Measurements from ENCODE around the gene SORCS3. TPM values are rescaled to one million over a fixed set of nuclear protein-coding genes. Genes with fewer than 3 reads are reported as not detected.

The SORCS3 gene
- total and polyA plus RNA-seq, 2 of the 4 experiments (the other 2 are of a cell fraction): not detected

GRCh38 chr10:104784452-104784851 lies 143.4 kb downstream of the SORCS3 start:
- Histone ChIP-seq H2BK20ac (ENCODE audit: low read depth, low read length) (no peak overlapping the region), H2BK120ac (ENCODE audit: low read depth, low read length) (no peak overlapping the region), H3K4me1 (ENCODE audit: control insufficient read depth, insufficient read depth, low read length) (no peaks in the 10 kb centered on the region), H3K27ac (ENCODE audit: insufficient read depth, low read length) (no peak overlapping the region), H4K8ac (ENCODE audit: low read depth in 2 of 2, low read length in 2 of 2) (no peak overlapping the region), H3K23ac (ENCODE audit: low read depth, low read length) (no peak overlapping the region), H2BK5ac (ENCODE audit: low read depth, low read length, poor library complexity, severe bottlenecking) (no peak overlapping the region), H3K4ac (ENCODE audit: low read depth, low read length) (no peak overlapping the region), H3K9me1 (ENCODE audit: insufficient read depth, low read length) (no peaks in the 10 kb centered on the region), H2AK5ac (ENCODE audit: low read depth, low read length) (no peak overlapping the region), H3K4me3 (ENCODE audit: insufficient read depth, low read depth, low read length) (no peak overlapping the region), H3K14ac (replicated peaks; ENCODE audit: low read depth, low read length) (no peak overlapping the region), H2AFZ (replicated peaks; ENCODE audit: low read length, poor library complexity) (no peak overlapping the region), H4K5ac (ENCODE audit: low read depth, low read length) (no peak overlapping the region), H3K79me1 (ENCODE audit: low read depth in 1 of 2, low read length in 2 of 2) (no peaks in the 10 kb centered on the region), H3K36me3 (ENCODE audit: control insufficient read depth, insufficient read depth, low read length) (no peaks in the 10 kb centered on the region), H4K20me1 (ENCODE audit: insufficient read depth, low read length) (no peaks in the 10 kb centered on the region), H3K27me3 (ENCODE audit: control insufficient read depth, insufficient read depth, low read length) (no peaks in the 10 kb centered on the region), H3K9me3 (ENCODE audit: control insufficient read depth, insufficient read depth, low read length) (peaks cover 16% of the 10 kb centered on the region), H3K4me2 (ENCODE audit: low read depth, low read length) (no peak overlapping the region), H3K56ac (ENCODE audit: extremely low read depth, insufficient read depth, low read length) (no peak overlapping the region), H3K9ac (ENCODE audit: low read depth, low read length) (no peak overlapping the region), H2BK15ac (ENCODE audit: low read depth, low read length) (no peak overlapping the region), H4K91ac (ENCODE audit: insufficient read depth, low read depth, low read length) (no peak overlapping the region), H3K18ac (ENCODE audit: low read depth, low read length) (no peak overlapping the region), H2AK9ac (replicated peaks; ENCODE audit: low read depth, low read length, poor library complexity) (no peak overlapping the region)
- TF ChIP-seq CTCF (conservative IDR thresholded peaks at IDR 0.05; ENCODE audit: low read depth, low read length) (no peak), ELK1 (IDR thresholded peaks at IDR 0.05; ENCODE audit: borderline replicate concordance, low read depth, low read length) (no peak), SMC3 (IDR thresholded peaks at IDR 0.05; ENCODE audit: low read depth, low read length) (no peak), MAZ (IDR thresholded peaks at IDR 0.05; ENCODE audit: borderline replicate concordance, low read depth, low read length) (no peak), RFX5 (IDR thresholded peaks at IDR 0.05; ENCODE audit: low read depth, low read length) (no peak), CHD1 (IDR thresholded peaks at IDR 0.05; ENCODE audit: low read depth, low read length) (no peak), CEBPB (IDR thresholded peaks at IDR 0.05; ENCODE audit: low read depth, low read length) (no peak), MAFK (IDR thresholded peaks at IDR 0.05; ENCODE audit: low read depth, low read length) (no peak), FOS (IDR thresholded peaks at IDR 0.05; ENCODE audit: low read depth, low read length) (no peak), POLR2A (IDR thresholded peaks at IDR 0.05; ENCODE audit: low read depth, low read length) (no peak), MXI1 (IDR thresholded peaks at IDR 0.05; ENCODE audit: borderline replicate concordance, low read depth, low read length) (no peak), NFE2L2 (IDR thresholded peaks at IDR 0.05; ENCODE audit: low read depth, low read length) (no peak), RCOR1 (IDR thresholded peaks at IDR 0.05; ENCODE audit: insufficient replicate concordance, low read length) (no peak), BHLHE40 (IDR thresholded peaks at IDR 0.05; ENCODE audit: low read depth, low read length) (no peak), USF2 (IDR thresholded peaks at IDR 0.05; ENCODE audit: low read depth, low read length) (no peak)
- no peak for ATAC-seq (ENCODE audit: low read depth)
- in situ Hi-C loops (cut with MboI; ENCODE audit: low sequenced_read_pairs) (no loop called here), dilution Hi-C loops (cut with HindIII; ENCODE audit: low sequenced_read_pairs, unreplicated experiment) (no loop called here), intact Hi-C loops (cut with micrococcal nuclease) (no loop called here)
- WGBS, 2 experiments (ENCODE audit: extremely low coverage in 2 of 2, insufficient read length in 1 of 2): 60% methylated on average over 1 of the region's 2 CpGs; no CpG with 5 or more reads in 1 of the 2 experiments
- ChIA-PET POLR2A (ENCODE audit: unreplicated experiment) (no interaction called here), CTCF (no interaction called here)
- DNase-seq: no peak
- no TSS peak for BruUV-seq (replicated peaks)

Data from IMR-90 (cell line).